SW480 (cell line): Measurements from ENCODE around the gene TRAIP.
"Not testable (repeated sequence)": the region's sequence is repeated elsewhere in the genome, so short reads cannot be mapped to it uniquely, and the experiment has no call there.

Source experiments
- DNase-seq: peaks from one replicate; pipeline ENCODE4 v3.0.0-alpha.2; 2016; ENCODE audit warnings: low spot score

Gene TRAIP

GRCh38 chr3:49791571-49791970 is 64.8 kb downstream of the TRAIP start:
- DNase-seq = no peak

- DNase-seq = no peak
Observed at GRCh38 chr3:49790626-49791411, 65.5 kb downstream of the TRAIP start.

GRCh38 chr3:49788056-49788455 is 68.3 kb downstream of the TRAIP start:
- no peak for DNase-seq

GRCh38 chr3:49787536-49787935 is 68.8 kb downstream of the TRAIP start:
- no peak for DNase-seq

- no peak for DNase-seq
Observed at GRCh38 chr3:49787182-49787464, 69.2 kb downstream of the TRAIP start.

GRCh38 chr3:49786357-49787181 is 69.8 kb downstream of the TRAIP start, which contains the start of gene IP6K1:
TSS of gene IP6K1 (minus strand) at chr3:49786542. CDS start at chr3:49748040, 38,502 bp downstream.
- peak; percentile 100 for DNase-seq

GRCh38 chr3:49785565-49786356 is 70.6 kb downstream of the TRAIP start:
- peak; percentile 46 for DNase-seq

GRCh38 chr3:49782277-49782676 is 74.1 kb downstream of the TRAIP start:
- DNase-seq = not testable (repeated sequence)

- no peak for DNase-seq
Observed at GRCh38 chr3:49781415-49782199, 74.8 kb downstream of the TRAIP start.

- DNase-seq = not testable (repeated sequence)
Observed at GRCh38 chr3:49780975-49781365, 75.4 kb downstream of the TRAIP start.

GRCh38 chr3:49780080-49780974 is 76.0 kb downstream of the TRAIP start:
- no peak for DNase-seq

- no peak for DNase-seq
Observed at GRCh38 chr3:49779358-49780079, 76.8 kb downstream of the TRAIP start.
